ENCODE measurements around the gene HNF4A.

Gene HNF4A

GRCh38 chr20:44403194-44404112 is 48.0 kb downstream of the HNF4A start:
- in situ Hi-C loops (cut with HindIII; ENCODE audit: low sequenced_read_pairs): no loop called here

GRCh38 chr20:44404204-44405181 is 49.0 kb downstream of the HNF4A start:
- in situ Hi-C loops (cut with HindIII; ENCODE audit: low sequenced_read_pairs): no loop called here

DNA sequence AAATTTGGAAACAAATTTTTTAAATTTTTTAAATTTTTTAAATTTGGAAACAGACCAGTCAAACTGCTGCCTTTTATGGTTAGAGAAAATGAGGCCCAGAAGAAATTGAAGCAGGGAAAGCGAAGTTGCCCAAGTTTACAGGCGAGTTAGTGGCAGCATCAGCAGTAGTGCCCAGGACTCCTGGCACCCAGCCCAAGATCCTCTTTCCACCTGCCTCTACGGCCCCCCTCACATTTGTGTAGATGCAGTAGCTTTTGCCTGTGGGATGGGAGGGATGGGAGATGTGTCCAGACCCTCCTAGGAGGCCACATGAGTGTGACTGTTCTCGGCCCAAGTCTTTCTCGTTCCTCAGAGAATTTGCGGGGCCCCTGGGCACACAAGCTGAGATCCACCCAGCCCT is 49.8 kb downstream of the HNF4A start:
- in situ Hi-C loops (cut with HindIII; ENCODE audit: low sequenced_read_pairs): no loop called here

- in situ Hi-C loops (cut with HindIII; ENCODE audit: low sequenced_read_pairs): no loop called here
Measured at GRCh38 chr20:44405785-44406571, 50.5 kb downstream of the HNF4A start.

DNA sequence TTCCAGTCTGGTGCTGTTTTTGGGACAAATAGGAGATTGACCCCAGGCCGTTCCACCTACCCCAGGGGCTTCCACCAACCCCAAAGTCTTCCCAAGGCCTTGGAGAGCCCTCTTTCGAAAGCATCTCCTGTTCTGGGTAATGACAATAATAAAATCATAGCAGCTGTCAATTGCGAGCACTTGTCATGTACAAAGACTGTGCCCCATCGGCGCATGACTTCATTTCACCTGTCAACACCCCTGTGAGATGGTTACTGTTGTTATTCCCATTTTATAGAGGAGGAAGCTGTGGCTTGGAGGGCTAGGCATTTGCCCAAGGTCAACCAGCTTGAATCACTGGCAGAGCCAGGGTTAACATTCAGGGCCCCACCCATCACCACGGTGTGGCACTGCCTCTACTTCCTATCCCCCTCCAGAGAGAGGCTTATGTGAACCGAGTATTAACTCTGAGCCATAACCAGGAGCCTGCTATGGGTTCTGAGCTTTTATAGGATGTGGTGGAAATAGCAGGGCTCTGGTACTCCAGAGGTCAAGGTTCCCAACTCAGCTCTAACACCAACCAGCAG is 51.2 kb downstream of the HNF4A start:
- in situ Hi-C loops (cut with HindIII; ENCODE audit: low sequenced_read_pairs): no loop called here

- in situ Hi-C loops (cut with HindIII; ENCODE audit: low sequenced_read_pairs): no loop called here
Measured at GRCh38 chr20:44407402-44408184, 52.1 kb downstream of the HNF4A start.

DNA sequence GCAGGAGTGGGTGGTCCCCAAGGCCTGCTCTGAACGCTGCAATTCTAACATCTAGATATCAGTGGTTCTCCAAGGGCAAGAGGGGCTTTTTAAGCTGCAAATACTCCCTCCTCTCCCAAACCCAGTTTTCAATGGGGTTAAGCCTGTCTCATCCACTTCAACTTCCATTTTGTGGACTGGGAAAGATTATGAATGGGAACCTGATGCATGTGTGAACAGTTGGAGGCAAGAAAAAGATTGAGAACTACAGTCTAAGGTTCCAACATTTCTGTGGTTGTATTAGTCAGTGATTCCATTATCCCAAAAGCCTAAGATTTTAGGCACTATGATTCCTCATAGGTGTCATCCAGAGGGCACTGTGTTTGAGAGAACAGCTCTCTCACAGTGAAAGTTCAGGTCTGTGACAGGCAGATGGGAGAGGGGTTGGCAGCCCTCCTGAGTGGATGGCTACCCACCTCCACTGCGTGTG is 53.7 kb downstream of the HNF4A start:
- in situ Hi-C loops (cut with HindIII; ENCODE audit: low sequenced_read_pairs): no loop called here

DNA sequence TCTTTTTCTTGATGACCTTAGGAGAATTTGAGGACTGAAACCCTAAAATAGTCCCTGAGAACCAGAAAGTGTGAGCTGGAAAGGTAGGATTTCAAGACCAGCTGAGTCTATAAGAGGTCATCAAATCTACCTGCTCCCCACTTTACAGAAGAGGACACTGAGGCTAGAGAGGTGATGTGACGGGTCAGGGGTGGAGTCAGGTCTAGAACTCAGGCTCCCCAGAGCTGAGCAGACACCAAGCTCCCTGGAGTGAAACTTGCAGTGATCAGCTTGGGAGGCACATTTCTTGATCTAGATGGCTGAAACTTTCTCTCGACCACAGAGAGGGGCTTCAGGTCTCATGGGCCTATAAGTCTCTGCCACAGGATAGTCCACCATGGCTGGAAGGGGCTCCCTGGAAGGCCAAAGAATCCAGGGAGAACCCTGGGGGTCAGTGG is 55.1 kb downstream of the HNF4A start:
- in situ Hi-C loops (cut with HindIII; ENCODE audit: low sequenced_read_pairs): no loop called here

- in situ Hi-C loops (cut with HindIII; ENCODE audit: low sequenced_read_pairs): no loop called here
Measured at GRCh38 chr20:44411020-44411756, 55.7 kb downstream of the HNF4A start.

GRCh38 chr20:44411757-44412401 is 56.4 kb downstream of the HNF4A start:
- in situ Hi-C loops (cut with HindIII; ENCODE audit: low sequenced_read_pairs): no loop called here

GRCh38 chr20:44412402-44413144 is 57.1 kb downstream of the HNF4A start:
- in situ Hi-C loops (cut with HindIII; ENCODE audit: low sequenced_read_pairs): no loop called here

DNA sequence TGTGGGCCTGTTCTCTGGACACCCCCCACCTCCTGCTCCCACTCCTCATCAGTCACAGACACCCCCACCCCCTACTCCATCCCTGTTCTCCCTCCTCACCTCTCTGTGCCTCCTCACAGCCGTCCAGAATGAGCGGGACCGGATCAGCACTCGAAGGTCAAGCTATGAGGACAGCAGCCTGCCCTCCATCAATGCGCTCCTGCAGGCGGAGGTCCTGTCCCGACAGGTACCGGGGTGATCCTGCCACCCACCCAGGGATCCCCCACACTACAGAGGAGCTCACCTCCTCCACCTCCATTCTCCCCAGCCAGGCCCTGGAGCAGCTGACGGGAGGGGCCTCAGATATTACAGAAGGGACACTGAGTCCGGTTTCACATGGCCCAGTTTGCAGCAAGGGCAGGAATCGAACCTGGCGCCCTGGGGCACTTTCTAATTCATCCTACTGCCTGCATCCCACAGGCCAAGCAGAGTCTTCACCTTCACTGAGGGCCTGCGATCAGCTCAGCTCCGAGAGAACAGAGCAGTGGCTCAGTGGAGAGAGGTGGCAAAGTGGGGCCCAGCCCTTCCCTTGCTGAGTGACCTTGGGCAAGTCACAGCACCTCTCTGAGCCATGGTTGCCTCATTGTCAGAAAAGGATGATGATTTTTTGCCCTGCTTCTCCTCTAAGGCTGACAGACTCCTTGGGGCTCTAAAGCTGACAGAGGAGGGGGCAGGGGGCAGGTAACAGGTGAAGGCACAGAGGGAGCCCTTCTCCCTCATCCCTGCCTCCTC is 58.3 kb downstream of the HNF4A start:
- in situ Hi-C loops (cut with HindIII; ENCODE audit: low sequenced_read_pairs): no loop called here

- in situ Hi-C loops (cut with HindIII; ENCODE audit: low sequenced_read_pairs): no loop called here
Measured at GRCh38 chr20:44414346-44414714, 58.8 kb downstream of the HNF4A start.

GRCh38 chr20:44414808-44415207 is 59.3 kb downstream of the HNF4A start:
- in situ Hi-C loops (cut with HindIII; ENCODE audit: low sequenced_read_pairs): no loop called here

GRCh38 chr20:44415833-44416715 is 60.6 kb downstream of the HNF4A start:
- in situ Hi-C loops (cut with HindIII; ENCODE audit: low sequenced_read_pairs): no loop called here

Data from endothelial cell of hepatic sinusoid (primary cell).